NCI-H2171 treated with DMSO at 0.1 percent for 48 hours (cell line): ENCODE measurements around the gene ARMC9.

ENCODE experiments used
- DNase-seq: peaks from one replicate; lab custom pipeline; 2025; lab: John Stamatoyannopoulos, UW

The ARMC9 gene

GRCh38 chr2:231382116-231382515 lies 183.7 kb downstream of the ARMC9 start:
- no peak for DNase-seq

DNA sequence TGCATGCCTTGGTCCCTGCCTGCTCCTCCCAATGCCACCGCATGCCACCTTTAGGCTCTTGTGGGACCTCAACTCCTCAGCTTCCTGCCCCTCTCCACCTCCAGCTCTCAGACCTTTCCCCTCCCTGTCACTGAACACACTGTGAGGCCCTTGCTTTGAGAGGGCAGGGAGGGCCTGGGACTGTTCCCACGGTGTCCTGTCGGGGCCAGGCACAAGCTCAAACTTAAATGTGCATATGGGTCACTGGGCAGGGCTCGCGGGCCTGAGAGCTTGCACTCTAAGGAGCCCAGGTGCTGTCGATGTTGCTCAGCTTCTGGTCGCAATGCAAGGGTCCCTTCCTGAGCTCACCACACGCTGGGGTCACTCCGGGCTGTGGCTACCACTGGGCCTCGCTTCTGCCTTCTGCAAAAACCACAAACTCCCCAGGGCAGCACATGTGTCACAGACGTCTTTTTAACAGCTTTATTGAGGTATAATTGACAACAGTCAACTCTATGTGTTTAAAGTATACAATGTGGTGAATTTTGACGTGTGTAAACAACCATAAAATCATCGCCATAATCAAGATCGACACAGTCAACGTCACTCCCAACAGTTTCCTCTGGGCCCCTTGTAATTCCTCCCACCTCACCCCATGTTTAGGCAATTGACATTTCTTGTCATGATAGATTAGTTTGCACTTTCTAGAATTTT lies 185.1 kb downstream of the ARMC9 start:
- DNase-seq = no peak

DNA sequence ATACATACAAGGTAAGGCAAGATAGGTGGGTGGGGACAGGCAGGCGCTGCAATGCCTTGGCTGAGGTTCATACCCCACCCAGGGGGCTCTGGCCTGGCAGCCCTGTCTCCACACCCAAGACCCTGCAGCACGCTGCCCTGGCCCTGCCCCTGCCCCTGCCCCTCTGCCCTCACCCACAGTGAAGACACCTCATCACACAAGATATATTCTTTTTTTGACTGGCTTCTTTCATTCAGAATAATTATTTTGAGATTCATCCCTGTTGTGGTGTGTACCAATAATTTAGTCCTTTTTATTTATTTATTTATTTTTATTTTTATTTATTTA lies 185.6 kb downstream of the ARMC9 start:
- DNase-seq = no peak

DNA sequence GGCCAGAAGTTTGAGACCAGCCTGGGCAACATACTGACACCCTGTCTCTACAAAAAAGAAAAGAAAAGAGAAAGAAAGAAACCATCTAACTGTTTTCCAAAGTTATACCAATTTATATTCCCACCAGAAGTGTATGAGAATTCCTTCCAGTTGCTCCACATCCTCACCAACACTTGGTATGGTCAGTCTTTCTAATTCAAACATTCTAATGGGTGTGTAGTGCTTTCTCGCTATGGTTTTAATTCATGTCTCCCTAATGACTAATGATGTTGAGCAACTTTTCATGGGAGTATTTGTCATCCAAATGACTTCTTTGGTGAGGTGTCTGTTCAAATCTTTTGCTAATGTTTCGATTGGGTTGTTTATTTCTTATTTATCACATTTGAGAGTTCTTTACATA lies 186.5 kb downstream of the ARMC9 start:
- no peak for DNase-seq

- no peak for DNase-seq
Observed at GRCh38 chr2:231385429-231385828, 187.0 kb downstream of the ARMC9 start.

GRCh38 chr2:231386446-231386845 lies 188.0 kb downstream of the ARMC9 start:
- no peak for DNase-seq

DNA sequence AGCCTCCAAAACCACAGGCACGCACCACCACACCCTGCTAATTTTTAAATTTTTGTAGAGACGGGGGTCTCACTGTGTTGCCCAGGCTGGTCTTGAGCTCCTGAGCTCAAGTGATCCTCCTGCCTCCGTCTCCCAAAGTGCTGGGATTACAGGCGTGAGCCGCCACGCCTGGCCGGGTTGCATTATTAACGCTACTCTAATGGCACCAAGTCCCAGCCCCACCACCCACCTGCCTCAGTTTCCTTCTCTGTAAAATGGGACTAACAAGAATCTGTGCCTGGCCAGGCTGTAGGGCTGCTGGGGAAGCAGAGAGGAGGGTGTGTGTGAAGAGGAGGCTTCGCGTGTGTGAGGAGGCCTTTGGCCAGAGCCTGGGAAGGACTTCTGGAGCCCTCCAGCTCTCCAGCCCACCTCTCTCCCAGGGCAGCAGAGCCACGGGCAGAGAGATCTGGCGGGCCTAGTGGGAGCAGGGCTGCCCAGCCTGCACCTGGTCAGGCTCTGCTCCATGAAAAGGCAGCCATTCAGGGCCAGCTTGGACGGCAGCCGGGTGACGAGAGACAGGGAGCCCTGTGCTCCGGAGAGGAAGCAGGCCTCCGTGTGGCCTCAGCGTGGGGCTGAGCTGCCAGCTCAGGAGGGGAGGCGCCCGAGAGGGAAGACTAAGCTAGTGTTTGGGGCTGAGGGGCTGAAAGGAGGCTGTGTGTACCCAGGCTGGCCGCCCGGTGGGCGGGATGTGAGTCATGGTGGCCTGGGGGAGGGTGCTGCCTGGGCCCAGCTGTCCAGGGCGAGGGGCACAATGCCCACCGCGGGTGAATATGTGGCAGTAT lies 189.7 kb downstream of the ARMC9 start:
- no peak for DNase-seq

GRCh38 chr2:231388725-231389346 lies 190.4 kb downstream of the ARMC9 start:
- DNase-seq = no peak

- no peak for DNase-seq
Observed at GRCh38 chr2:231390667-231391066, 192.2 kb downstream of the ARMC9 start.

DNA sequence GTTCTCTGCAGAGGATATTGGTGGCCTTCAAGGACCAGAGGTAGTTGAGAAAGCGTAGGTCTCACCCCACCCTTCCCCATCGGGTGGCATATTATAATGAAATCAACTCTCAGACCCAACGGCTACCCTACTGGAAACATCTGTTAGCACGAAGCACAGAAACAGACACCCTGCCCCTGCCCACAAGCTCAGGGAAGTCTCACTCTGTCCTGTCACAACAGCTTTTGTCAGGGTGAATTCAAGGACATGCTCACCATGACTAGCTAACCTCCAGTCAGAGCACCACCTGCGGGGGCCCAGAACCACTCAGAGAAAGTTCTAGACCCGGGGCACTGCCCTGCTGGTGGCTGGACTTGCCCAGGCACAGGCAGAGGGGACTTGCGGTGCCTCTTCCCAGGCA lies 193.6 kb downstream of the ARMC9 start:
- no peak for DNase-seq

DNA sequence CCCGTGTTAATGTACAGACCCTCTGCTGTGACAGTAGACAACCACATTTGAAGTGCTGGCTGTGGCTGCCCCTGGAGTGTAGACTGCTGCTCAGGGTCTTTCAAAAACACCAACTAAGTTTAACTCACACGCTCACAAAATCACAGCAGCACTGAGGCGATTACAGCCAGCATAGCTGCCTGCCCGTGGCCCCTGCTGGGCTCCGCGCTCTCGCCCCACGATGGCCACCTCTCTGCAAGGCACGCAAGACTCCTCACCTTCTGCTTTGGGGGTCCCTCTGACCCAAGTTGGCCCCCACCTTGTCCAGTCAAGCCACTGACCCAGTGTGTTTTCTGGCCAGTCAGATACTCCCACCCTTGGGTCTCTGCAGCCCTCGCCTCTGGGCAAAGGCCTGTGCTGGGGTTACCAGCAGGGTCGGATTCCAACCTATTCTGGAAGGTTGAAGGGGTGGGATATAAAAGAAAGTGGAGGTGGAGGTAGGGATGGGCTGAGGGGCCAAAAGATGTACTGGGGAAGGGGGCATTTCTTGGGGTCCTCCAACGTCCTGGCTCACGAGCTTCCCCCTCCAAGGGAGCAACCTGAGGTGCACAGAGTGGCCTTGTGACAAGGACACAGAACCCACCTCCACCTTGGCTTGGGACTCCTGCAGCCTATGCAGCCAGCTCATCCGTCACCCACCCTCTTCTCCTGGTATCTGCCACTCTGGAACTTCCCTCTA lies 194.2 kb downstream of the ARMC9 start:
- DNase-seq = no peak

DNA sequence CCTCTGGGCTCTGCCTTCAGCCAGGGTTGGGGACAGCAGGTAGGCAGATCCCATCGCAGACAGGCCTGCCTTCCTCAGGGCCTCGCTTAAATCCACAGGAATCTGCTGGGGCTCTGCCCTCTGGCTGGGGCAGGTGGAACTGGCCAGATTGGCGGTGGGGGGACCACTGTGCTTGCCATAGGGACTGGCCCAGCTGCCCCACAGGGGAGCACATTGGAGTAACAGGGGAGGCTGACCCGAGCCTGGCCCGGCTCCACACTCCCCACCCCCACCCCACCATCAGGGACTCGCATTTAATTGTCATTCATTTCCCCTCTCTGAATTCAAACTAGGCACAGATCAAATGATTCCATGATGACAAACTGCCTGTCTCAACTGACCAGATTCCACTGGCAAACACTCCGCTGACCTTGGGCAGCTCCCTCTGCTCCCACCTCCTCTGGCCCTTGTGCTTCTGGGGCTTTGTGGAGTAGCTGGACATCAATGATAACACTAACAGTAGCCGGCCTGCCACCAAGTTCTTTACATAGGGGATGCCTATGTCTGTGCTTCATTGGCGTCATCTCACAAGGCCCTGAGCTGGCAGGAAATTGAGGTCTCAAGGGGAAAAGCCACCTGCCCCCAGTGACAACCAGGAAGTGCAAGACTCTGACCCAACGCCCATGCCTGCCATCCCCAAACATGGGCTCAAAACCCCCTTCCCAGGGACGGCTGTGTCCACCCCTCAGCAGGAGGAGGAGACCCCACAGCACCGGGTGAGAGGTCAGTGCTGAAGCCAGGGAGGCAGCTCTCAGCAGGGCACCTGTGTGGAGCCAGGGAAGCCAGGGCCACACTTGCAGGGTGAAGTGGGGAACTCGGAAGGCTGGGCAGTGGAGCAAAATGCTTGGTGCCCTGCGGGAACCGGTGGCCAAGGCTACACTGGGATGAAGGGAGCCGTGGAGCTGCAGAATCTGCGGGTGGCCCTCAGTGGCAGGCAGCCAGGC lies 195.0 kb downstream of the ARMC9 start:
- DNase-seq = no peak

- DNase-seq = no peak
Observed at GRCh38 chr2:231394211-231395141, 196.0 kb downstream of the ARMC9 start.

DNA sequence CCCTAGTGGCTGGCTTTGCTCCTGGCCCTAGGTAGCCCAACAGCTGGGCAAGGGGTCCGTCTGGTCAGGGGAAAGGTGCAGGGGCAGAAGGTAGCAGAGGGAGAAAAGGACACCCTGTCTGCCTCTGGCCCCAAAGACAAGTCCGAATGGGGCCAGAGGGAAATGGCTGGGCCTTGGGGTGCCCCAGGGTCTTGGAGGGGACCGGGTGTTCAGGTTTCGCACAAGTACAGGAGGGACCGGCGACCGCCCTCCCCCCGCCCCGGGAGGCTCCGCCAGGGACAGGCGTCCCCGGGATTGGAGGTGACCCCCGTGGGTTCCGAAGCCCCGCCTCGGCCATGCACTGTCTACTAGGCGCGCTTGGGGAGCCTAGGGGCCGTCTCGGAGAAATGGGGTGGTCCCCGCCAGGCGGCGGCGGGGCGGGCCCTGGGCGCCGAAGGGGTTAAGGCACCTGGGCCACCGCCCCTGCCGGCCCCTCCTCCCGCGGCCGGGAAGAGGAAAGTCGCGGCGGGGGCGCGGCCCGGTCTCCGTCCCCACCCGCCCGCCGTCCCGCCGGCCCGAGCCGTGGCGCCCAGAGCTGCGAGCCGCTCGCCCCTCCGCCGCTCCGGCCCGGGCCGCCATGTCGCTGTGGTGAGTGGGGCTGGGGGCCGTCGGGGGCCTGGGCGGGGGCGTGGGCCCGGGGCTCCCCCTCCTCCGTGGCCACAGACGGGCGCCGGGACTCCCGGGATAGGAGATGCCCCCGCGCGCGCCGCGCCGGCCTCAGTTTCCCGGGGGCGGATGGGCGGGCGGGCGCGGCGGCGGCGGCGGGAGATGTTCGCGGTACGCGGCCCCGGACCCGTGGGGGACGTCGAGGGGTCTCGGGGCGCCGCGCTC lies 197.0 kb downstream of the ARMC9 start, which contains the start of gene B3GNT7:
B3GNT7 (plus strand) TSS at position 523 of the 870 bp plus-strand sequence; CDS start at position 617, 94 bp downstream.
- no peak for DNase-seq

DNA sequence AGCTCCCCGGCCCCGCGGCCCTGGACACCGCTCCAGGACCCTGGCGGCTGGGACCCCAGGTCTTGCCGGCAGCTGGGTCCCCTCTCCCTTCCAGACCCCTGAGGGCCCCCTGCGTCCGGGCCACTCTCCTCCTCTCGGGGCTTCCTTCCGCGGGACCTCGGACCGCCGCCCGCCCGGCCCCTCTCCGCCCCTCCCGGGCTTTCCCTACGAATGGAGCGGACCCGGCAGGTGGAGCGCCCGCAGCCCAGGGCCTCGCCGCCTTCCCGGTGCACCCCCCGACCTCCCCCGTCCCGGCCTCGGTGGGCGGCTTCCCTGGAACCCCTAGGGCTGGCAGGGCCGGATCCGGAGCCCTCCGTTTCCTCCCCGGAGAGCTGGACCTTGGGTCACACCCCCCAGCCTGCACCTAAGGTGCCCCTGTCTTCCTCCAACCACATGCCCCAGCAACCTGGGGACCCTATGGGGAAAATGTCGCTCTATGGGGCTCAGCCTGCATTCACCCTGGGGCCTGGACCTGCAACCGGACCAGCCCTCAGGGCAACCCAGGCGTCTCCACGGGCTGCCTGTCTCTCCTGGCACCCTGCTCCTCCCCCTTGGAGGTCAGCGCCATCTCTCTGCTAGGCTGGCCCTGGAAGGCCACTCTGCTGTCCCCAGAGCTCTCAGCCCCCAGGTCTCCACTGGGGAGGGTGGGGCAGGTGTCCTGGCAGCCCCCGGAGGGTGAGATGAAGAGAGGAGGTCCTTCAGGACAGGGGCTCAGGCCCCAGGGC lies 197.8 kb downstream of the ARMC9 start:
- no peak for DNase-seq

DNA sequence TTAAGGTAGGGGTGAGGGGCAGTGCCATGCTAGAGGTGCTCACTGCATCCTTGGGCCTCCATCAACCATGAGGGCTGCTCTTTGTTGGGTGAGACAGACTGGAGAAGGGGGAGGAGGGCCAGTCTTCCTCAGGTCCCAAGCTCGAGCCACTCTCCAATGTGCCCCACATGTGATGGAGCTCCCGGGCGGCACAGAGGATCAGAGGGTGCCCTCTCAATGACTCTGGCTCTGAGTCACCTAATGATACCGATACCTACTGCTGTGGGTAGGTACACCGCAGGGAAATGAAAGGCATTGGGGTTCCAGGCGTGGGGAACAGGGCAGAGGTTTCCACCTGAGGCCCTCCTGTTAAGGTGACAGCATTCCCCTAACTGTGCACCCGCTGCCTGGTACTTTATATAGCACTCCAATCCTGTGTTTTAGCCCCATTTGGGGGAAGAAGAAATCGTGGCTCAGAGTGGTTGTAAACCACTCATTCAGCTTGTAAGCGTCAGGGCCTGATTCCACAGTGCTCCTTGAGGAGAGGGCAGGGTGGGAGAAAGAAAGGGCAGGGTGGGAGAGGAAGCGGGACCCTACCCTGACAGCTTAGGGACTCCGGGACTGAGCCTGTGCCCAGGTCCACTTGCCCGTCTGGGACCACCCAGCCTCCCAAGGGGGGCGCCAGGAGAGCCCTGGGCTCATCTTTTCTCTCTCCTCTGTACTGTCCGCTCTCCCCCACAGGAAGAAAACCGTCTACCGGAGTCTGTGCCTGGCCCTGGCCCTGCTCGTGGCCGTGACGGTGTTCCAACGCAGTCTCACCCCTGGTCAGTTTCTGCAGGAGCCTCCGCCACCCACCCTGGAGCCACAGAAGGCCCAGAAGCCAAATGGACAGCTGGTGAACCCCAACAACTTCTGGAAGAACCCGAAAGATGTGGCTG lies 198.8 kb downstream of the ARMC9 start:
- DNase-seq = no peak

DNA sequence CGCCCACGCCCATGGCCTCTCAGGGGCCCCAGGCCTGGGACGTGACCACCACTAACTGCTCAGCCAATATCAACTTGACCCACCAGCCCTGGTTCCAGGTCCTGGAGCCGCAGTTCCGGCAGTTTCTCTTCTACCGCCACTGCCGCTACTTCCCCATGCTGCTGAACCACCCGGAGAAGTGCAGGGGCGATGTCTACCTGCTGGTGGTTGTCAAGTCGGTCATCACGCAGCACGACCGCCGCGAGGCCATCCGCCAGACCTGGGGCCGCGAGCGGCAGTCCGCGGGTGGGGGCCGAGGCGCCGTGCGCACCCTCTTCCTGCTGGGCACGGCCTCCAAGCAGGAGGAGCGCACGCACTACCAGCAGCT lies 199.5 kb downstream of the ARMC9 start:
- no peak for DNase-seq
